CD4-positive, alpha-beta T cell treated with Interleukin-6 for 4 hours (primary cell): Measurements from ENCODE around the gene LAS1L.
"Not testable (repeated sequence)": the region's sequence is repeated elsewhere in the genome, so short reads cannot be mapped to it uniquely, and the experiment has no call there.

Experiments
- DNase-seq: peaks from one replicate; pipeline ENCODE4 v3.0.0-alpha.2; 2020; ENCODE audit warnings: mixed read lengths

Gene LAS1L

GRCh38 chrX:65534450-65535292 lies at the start of gene LAS1L:
Gene LAS1L, minus strand, starts transcription at chrX:65534787. Its CDS starts 72 bp downstream, at chrX:65534715.
- peak; percentile 89 for DNase-seq

DNA sequence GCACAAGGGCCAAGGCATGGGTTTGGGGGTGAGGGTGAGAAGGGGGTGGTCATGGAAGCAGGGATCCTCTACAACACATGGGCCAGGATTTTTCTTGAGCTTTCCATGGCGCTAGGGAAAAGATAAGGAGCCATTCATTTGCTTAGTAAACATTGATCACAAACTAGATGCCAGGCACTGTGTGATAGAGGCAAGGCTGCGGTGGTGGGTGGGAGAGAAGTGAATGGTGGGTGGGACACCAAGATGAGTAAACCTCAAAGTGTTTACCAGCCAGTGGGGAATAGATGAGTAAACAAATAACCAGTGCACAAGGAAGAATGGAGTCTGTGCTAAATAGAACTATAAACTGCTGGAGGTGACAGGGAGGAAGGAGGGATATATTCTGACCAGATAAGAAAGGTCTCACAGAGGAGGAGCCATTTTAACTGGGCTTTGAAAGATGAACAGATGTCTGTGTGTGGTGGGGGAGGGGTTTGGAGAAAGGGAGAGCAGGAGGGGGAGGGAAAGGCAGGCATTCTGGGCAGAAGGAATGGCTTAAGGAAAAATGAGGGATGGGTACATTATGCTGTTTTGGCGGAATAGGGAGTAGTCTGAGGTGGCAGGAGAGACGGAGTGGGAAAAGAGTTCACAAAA lies 48.0 kb upstream of the LAS1L start:
- DNase-seq = no peak

GRCh38 chrX:65581661-65582339 lies 47.2 kb upstream of the LAS1L start:
- DNase-seq = peak; percentile 71

GRCh38 chrX:65578346-65578745 lies 43.8 kb upstream of the LAS1L start:
- DNase-seq = no peak

- no peak for DNase-seq
Observed at GRCh38 chrX:65576160-65576559, 41.6 kb upstream of the LAS1L start.

- no peak for DNase-seq
Observed at GRCh38 chrX:65575022-65575421, 40.4 kb upstream of the LAS1L start.

GRCh38 chrX:65574356-65574755 lies 39.8 kb upstream of the LAS1L start:
- no peak for DNase-seq

GRCh38 chrX:65572971-65573370 lies 38.4 kb upstream of the LAS1L start:
- DNase-seq = no peak

- DNase-seq = not testable (repeated sequence)
Observed at GRCh38 chrX:65562850-65563249, 28.3 kb upstream of the LAS1L start.

GRCh38 chrX:65551489-65552339 lies 17.1 kb upstream of the LAS1L start:
- DNase-seq = no peak

- no peak for DNase-seq
Observed at GRCh38 chrX:65551086-65551485, 16.5 kb upstream of the LAS1L start.

DNA sequence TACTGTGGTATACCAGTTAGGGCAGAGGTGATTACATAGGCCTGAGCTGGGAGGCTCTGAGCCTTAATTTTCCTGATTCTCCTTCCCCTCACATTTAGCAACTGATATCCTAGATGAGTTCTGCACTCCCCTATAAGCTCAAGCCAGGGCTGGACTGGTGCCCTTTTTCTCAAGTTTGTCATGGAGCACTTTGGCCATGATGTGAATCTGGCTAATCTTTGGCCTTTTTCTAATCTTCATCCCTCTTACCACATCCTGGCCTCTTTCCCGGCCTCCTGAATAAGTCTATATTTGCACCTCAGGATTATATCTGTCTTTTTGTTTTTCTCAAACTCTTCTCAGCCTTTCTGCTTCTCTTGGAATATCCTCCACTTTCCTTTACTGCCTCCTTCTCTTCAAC lies 10.9 kb upstream of the LAS1L start:
- DNase-seq = no peak

- no peak for DNase-seq
Observed at GRCh38 chrX:65537229-65537628, 2.6 kb upstream of the LAS1L start.

DNA sequence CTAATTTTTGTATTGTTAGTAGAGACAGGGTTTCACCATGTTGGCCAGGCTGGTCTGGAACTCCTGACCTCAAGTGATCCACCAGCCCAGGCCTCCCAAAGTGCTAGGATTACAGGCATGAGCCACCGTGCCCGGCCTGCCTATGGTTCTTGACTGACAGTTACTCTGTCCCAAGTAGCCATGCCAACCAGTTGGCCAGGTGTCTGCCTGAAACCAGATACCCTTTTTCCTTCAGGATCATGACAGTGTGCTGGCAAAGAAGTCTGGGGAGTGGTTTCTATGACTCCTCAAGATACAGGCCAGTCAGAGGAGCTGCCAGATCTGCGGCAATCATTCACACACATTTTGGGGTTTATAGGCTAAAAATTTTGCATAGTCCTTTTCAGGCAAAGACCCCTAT lies 1.7 kb upstream of the LAS1L start:
- DNase-seq = no peak

DNA sequence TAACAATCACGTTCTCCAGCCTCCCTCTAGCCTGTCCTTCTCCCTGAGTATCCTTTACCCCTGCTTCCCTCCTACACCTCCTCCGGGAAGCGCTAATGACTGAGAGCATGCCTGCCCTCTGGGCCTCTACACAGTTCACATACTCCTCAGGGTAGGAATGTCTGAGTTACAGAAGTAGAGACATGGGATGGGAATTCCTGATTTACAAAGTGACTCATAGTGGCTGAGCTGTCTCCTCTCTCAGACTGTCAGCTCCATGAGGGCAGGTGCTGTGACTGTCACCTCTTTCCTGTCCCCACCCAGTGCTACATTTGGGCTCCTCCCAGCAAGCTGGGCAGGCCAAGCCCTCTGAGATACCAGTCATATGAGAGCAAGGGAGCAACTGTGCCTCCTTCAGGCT lies 2.6 kb downstream of the LAS1L start:
- DNase-seq = no peak

DNA sequence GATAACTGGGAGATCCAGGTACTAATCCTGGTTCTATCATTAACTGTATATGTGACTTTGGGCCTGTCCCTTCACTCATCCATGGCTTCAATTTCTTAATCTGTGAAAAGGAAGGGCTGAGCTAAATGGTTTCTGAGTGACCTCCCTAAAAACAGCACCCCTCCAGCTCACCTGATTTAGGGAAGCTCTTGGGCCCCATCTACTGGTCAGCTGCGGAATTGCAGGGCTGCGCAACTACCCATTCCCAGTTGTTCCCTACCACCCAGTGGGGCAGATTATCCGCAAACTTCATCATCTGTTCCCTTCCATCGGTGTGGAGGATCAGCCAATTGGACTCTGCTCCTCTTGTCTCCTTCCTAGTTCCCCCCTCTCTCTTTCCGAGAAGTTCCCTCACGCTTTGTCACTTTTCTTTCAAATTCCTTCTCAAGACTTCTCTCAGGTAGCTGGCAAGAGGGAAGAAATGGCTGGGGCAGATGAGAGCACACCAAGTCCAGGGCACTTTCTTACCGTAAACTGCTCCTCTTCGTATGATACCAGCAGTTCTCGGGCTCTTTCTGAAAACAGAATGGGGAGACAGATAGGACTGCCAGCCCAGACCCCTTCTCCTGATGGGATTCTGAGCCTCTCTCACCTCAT lies 5.8 kb downstream of the LAS1L start:
- peak; percentile 69 for DNase-seq

- DNase-seq = no peak
Observed at GRCh38 chrX:65528293-65528692, 6.3 kb downstream of the LAS1L start.

DNA sequence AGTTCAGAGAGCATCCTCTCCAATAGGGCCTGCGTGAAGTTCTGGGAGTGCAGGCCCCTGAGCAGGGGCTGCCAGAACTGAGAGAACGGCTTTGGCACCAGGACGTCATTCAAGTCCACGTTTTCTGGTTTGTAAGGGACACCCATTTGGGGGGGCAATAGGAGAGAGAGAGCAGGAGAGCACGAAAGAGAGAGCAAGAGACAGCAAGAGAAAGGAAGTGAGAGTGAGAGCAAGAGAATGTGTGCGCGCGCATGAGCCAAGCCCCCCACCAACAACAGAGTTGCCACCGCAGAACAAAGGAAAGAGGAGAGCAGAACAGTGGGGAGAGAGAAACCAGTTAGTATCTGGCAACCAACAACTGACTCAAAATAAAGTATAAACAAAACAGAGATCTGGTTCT lies 10.4 kb downstream of the LAS1L start:
- DNase-seq = no peak

DNA sequence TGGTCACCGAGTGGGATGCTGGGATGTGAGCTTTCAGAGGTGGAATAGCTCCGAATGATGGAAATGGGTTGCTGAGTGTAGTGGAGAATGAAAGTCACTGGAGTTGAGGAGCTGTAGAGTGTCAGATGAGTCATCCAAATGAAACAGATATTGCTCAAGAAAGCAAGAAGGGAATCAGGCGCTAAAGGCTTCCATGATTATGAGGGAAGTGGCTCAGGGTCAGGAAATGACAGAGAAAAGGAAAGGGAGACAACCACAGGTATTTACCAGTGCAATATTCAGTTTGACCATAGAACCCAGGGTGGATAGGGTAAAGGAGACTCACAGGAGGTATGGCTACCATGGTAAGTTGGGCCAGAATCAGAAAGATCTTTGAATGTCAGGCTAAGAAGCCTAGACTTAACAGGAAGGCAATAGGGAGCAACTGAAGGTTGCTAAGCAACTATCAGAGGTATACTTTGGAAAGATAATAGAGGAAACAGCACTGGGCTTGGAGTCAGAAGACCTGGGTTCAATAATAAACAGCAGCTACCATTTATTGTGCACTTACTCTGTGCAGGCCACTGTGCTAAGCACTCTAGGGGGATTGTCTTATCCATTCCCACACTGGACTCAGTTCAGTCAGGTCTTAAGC lies 11.7 kb downstream of the LAS1L start:
- no peak for DNase-seq

DNA sequence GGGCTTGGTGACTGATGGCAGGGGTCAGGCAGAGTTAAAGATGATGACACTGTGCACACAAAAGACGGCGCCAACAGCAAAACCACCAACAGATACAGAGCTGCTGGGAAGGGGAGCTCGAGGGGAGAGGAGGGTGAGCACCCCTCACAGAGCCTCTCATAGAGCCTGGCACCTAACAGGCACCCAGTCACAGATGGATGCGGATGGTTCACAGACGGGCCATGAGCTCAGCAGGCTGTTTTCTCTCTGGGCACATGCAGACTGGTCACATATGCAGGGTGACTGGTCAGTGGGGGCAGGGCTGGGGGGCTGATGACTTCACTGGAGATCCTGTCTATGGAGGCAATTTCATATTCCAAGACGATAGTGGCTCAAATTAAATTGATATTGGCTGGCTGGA lies 15.1 kb downstream of the LAS1L start:
- DNase-seq = not testable (repeated sequence)

- DNase-seq = not testable (repeated sequence)
Observed at GRCh38 chrX:65518980-65519379, 15.6 kb downstream of the LAS1L start.

DNA sequence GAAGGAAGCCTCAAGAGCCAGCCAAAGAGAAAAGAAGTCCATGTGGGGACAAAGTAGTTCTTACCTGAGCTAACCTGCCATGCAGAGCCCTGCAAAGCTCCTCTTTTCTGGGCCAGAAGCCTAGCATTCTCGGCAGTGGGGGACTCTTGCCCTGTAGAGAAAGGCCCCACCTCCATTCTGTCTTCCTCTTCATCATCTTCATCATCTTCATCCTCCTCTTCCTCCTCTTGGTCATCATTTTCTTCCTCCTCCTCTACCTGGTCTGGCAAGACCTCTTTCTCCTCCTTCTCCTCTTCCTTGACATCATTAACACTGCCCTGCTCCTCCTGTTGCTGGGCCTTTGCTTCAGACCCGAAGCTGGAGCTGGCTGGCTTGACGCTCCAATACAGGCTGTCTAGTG lies 16.7 kb downstream of the LAS1L start:
- DNase-seq = no peak
